ENCODE data around the gene TMEM154. TPM values are rescaled to one million over a fixed set of nuclear protein-coding genes. Genes with fewer than 3 reads are reported as not detected.

Gene TMEM154
- 1.2 and 1.7 TPM in 2 replicates for total RNA-seq
- polyA plus RNA-seq = 0.36 and 6.8 TPM in 2 replicates

GRCh38 chr4:152679414-152680281, at the start of gene TMEM154:
TMEM154 (minus strand) TSS chr4:152679997; CDS start chr4:152679933, 64 bp downstream.
- Histone ChIP-seq H2AFZ (peak within 1 kb of the TSS; percentile 65), H3K4me3 (peak within 1 kb of the TSS; percentile 37), H3K27me3 (peaks cover 2% of the 10 kb centered on the region), H3K79me2 (no peaks in the 10 kb centered on the region), H3K36me3 (replicated peaks; ENCODE audit: insufficient read depth, low read depth) (no peaks in the 10 kb centered on the region), H4K20me1 (ENCODE audit: insufficient read depth, poor library complexity, severe bottlenecking) (no peaks in the 10 kb centered on the region), H3K9me2 (replicated peaks; ENCODE audit: insufficient read depth) (no peaks in the 10 kb centered on the region), H3K9me3 (ENCODE audit: low read depth) (no peaks in the 10 kb centered on the region), H3K4me2 (peak within 1 kb of the TSS; percentile 82), H3K4me1 (ENCODE audit: insufficient read depth) (no peaks in the 10 kb centered on the region), H3K27ac (peak within 1 kb of the TSS; percentile 31)
- no peak for TF ChIP-seq EZH2 (IDR thresholded peaks at IDR 0.05; ENCODE audit: borderline replicate concordance)
- TF ChIP-seq, protein P1, sequence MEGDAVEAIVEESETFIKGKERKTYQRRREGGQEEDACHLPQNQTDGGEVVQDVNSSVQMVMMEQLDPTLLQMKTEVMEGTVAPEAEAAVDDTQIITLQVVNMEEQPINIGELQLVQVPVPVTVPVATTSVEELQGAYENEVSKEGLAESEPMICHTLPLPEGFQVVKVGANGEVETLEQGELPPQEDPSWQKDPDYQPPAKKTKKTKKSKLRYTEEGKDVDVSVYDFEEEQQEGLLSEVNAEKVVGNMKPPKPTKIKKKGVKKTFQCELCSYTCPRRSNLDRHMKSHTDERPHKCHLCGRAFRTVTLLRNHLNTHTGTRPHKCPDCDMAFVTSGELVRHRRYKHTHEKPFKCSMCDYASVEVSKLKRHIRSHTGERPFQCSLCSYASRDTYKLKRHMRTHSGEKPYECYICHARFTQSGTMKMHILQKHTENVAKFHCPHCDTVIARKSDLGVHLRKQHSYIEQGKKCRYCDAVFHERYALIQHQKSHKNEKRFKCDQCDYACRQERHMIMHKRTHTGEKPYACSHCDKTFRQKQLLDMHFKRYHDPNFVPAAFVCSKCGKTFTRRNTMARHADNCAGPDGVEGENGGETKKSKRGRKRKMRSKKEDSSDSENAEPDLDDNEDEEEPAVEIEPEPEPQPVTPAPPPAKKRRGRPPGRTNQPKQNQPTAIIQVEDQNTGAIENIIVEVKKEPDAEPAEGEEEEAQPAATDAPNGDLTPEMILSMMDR (IDR thresholded peaks at IDR 0.05; ENCODE audit: poor library complexity) = no peak
- TF ChIP-seq EZH2phosphoT487 (IDR thresholded peaks at IDR 0.05; ENCODE audit: low read depth, severe bottlenecking, unreplicated experiment) = no peak
- WGBS (ENCODE audit: low lambda C conversion rate, missing lambda C conversion rate) = 9% methylated on average over 32 of the region's 32 CpGs
- peak; percentile 74 for DNase-seq (ENCODE audit: low spot score)

DNA sequence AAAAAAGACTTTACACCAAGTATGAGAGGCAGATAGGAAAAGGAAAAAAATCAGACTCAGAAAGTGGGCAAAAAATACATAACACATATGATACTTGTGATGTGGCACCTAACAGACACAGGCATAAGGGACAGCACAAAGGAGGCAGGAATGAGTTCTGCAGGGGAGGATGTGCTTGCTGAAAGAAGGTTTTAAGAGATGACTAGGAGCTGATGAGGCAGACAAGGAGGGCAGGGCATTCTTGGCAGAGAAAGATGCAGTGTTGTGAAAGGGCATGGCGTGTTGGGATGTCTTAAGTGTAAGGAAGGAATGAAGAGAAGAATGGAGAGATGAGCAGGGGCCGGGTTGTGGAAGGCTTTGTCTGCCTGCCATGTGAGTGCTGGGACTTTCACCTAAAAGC, 49.7 kb upstream of the TMEM154 start:
- Histone ChIP-seq H3K79me2 (no peaks in the 10 kb centered on the region), H3K27me3 (no peaks in the 10 kb centered on the region), H4K20me1 (ENCODE audit: insufficient read depth, poor library complexity, severe bottlenecking) (no peaks in the 10 kb centered on the region), H3K9me3 (ENCODE audit: low read depth) (no peaks in the 10 kb centered on the region), H3K27ac (no peak overlapping the region), H3K9me2 (replicated peaks; ENCODE audit: insufficient read depth) (no peaks in the 10 kb centered on the region), H2AFZ (no peak overlapping the region), H3K4me1 (ENCODE audit: insufficient read depth) (no peaks in the 10 kb centered on the region), H3K4me2 (no peak overlapping the region), H3K36me3 (replicated peaks; ENCODE audit: insufficient read depth, low read depth) (no peaks in the 10 kb centered on the region), H3K4me3 (no peak overlapping the region)
- WGBS (ENCODE audit: low lambda C conversion rate, missing lambda C conversion rate) = 44% methylated on average over 2 of the region's 2 CpGs
- no peak for DNase-seq (ENCODE audit: low spot score)
- TF ChIP-seq EZH2phosphoT487 (IDR thresholded peaks at IDR 0.05; ENCODE audit: low read depth, severe bottlenecking, unreplicated experiment) = no peak
- no peak for TF ChIP-seq EZH2 (IDR thresholded peaks at IDR 0.05; ENCODE audit: borderline replicate concordance)
- TF ChIP-seq, protein P1 (IDR thresholded peaks at IDR 0.05; ENCODE audit: poor library complexity) = no peak

DNA sequence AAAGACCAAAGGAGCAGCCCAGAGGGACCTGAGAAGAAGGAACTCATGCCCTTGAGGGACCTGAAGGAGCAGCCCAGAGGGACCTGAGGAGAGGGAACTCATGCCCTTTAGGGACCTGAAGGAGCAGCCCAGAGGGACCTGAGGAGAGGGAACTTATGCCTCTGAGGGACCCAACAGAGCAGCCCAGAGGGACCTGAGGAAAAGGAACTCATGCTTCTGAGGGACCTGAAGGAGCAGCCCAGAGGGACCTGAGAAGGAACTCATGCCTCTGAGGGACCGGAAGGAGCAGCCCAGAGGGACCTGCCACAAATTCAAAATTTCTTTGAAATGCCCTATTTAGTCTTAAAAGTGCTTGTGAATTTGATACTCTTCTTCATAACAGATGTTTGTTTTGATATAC, 48.5 kb upstream of the TMEM154 start:
- WGBS (ENCODE audit: low lambda C conversion rate, missing lambda C conversion rate) = 95% methylated on average over 1 of the region's 1 CpG
- DNase-seq (ENCODE audit: low spot score) = no peak
- H3K79me2 ChIP-seq = no peaks in the 10 kb centered on the region

DNA sequence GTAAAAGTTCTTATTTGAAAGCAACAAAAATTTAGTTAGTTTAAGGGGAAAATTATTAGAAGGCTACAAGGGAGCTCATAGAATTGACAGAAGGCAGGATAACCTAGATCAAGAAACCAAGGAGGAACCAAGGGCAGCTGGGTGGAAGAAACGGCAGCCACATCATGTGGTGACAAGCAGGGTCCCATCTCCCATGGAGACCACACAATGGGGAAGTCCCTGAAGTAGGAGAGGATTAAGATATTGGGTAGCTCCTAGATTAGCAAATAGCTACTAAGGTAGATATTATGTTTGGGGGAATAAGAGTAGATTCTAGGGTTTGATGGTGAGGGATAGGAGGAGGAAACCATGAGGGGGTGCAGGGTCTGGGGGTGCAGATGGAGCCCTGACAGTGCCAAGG, 48.0 kb upstream of the TMEM154 start:
- no peaks in the 10 kb centered on the region for H3K9me2 ChIP-seq (replicated peaks; ENCODE audit: insufficient read depth)
- no peaks in the 10 kb centered on the region for H3K27me3 ChIP-seq
- no peaks in the 10 kb centered on the region for H3K79me2 ChIP-seq
- no peak overlapping the region for H3K4me3 ChIP-seq
- H3K27ac ChIP-seq = no peak overlapping the region
- no peak overlapping the region for H2AFZ ChIP-seq
- H3K4me1 ChIP-seq (ENCODE audit: insufficient read depth) = no peaks in the 10 kb centered on the region
- no peak overlapping the region for H3K4me2 ChIP-seq
- H3K36me3 ChIP-seq (replicated peaks; ENCODE audit: insufficient read depth, low read depth) = no peaks in the 10 kb centered on the region
- H3K9me3 ChIP-seq (ENCODE audit: low read depth) = no peaks in the 10 kb centered on the region
- no peak for DNase-seq (ENCODE audit: low spot score)
- no peaks in the 10 kb centered on the region for H4K20me1 ChIP-seq (ENCODE audit: insufficient read depth, poor library complexity, severe bottlenecking)
- WGBS (ENCODE audit: low lambda C conversion rate, missing lambda C conversion rate) = 65% methylated on average over 1 of the region's 1 CpG
- TF ChIP-seq, protein P1 (IDR thresholded peaks at IDR 0.05; ENCODE audit: poor library complexity) = no peak
- TF ChIP-seq EZH2 (IDR thresholded peaks at IDR 0.05; ENCODE audit: borderline replicate concordance) = no peak

More for the DNA sequence above, 48.5 kb upstream of the TMEM154 start:
- H3K27me3 ChIP-seq = no peaks in the 10 kb centered on the region
- no peaks in the 10 kb centered on the region for H4K20me1 ChIP-seq (ENCODE audit: insufficient read depth, poor library complexity, severe bottlenecking)
- H3K9me3 ChIP-seq (ENCODE audit: low read depth) = no peaks in the 10 kb centered on the region
- TF ChIP-seq EZH2phosphoT487 (IDR thresholded peaks at IDR 0.05; ENCODE audit: low read depth, severe bottlenecking, unreplicated experiment) (no peak), EZH2 (IDR thresholded peaks at IDR 0.05; ENCODE audit: borderline replicate concordance) (no peak)
- H3K4me3 ChIP-seq = no peak overlapping the region
- H3K4me1 ChIP-seq (ENCODE audit: insufficient read depth) = no peaks in the 10 kb centered on the region
- H3K27ac ChIP-seq = no peak overlapping the region
- no peaks in the 10 kb centered on the region for H3K36me3 ChIP-seq (replicated peaks; ENCODE audit: insufficient read depth, low read depth)
- no peak overlapping the region for H2AFZ ChIP-seq
- H3K9me2 ChIP-seq (replicated peaks; ENCODE audit: insufficient read depth) = no peaks in the 10 kb centered on the region
- H3K4me2 ChIP-seq = no peak overlapping the region

Data from hepatocyte (in vitro differentiated cells).